Thyroid gland (tissue), 4 donors: ENCODE data around the gene ALOX5. TPM values are rescaled to one million over a fixed set of nuclear protein-coding genes. Genes with fewer than 3 reads are reported as not detected.
"Not testable (repeated sequence)": the region's sequence is repeated elsewhere in the genome, so short reads cannot be mapped to it uniquely, and the experiment has no call there.

Experiments
- DNase-seq, 2 donors: peaks; one replicate each; pipeline ENCODE4 v3.0.0-alpha.2; 2019
- H3K27ac ChIP-seq, 3 donors: fragments of 200-600 bp; sonication (generic); 1 replicate in 2 of 3; 2 replicates in 1 of 3; pipeline ENCODE4 v1.5.1; 2016 to 2019; ENCODE audit warnings: mild to moderate bottlenecking in 1 of 3, moderate library complexity in 1 of 3
- H3K27me3 ChIP-seq: fragments of 200-600 bp; sonication (generic); one replicate; pipeline ENCODE4 v1.5.1; 2019
- H3K36me3 ChIP-seq, 2 donors: fragments of 200-600 bp; sonication (generic); one replicate each; pipeline ENCODE4 v1.5.1; 2016 to 2019
- H3K4me1 ChIP-seq, 2 donors: fragments of 200-600 bp; sonication (generic); one replicate each; pipeline ENCODE4 v1.5.1; 2017 to 2019
- H3K4me3 ChIP-seq, 3 donors: fragments of 200-600 bp; sonication (generic); replicated peaks in 1 of 3; 1 replicate in 2 of 3; 2 replicates in 1 of 3; pipeline ENCODE4 v1.5.1; 2016; ENCODE audit warnings: mild to moderate bottlenecking in 1 of 3
- H3K9me3 ChIP-seq: fragments of 200-600 bp; sonication (generic); one replicate; pipeline ENCODE4 v1.5.1; 2017
- POLR2A ChIP-seq, 2 donors: fragments of 450-650 bp; IDR thresholded peaks; one replicate each; pipeline ENCODE4 v1.6.1; 2017; ENCODE audit warnings: antibody characterized with exemption in 2 of 2, mild to moderate bottlenecking in 2 of 2, moderate library complexity in 1 of 2
- WGBS, 2 donors: methylation state at CpG; one replicate each; pipeline ENCODE4 v1.1.5; 2017; 5-methylcytosine and 5-hydroxymethylcytosine counted together
- intact Hi-C: fragments of 100-400 bp; cut with DNase I; formaldehyde crosslinking; loops from one replicate; pipeline ENCODE4 v1.15.1; 2023
- total RNA-seq, 4 donors: library from RNA; depleted of rRNA; stranded (reverse); fragments of >200 nt; gene quantifications; one replicate each; pipeline ENCODE4 v1.2.3, GENCODE V29; 2016
- TF ChIP-seq, protein P1 (sequence below), 6 experiments: fragments of 200-600 bp in 3 of 6; fragments of 450-650 bp in 3 of 6; sonication (generic) in 3 of 6; IDR thresholded peaks; one replicate each; pipeline ENCODE4 v1.5.1; 2016 to 2019; ENCODE audit warnings: antibody characterized with exemption in 6 of 6, mild to moderate bottlenecking in 2 of 6, inconsistent platforms in 1 of 6, moderate library complexity in 1 of 6

ALOX5 gene
- total RNA-seq, 4 donors from 2014 or later: 4.1 to 28.2 (median 10.3) TPM

DNA sequence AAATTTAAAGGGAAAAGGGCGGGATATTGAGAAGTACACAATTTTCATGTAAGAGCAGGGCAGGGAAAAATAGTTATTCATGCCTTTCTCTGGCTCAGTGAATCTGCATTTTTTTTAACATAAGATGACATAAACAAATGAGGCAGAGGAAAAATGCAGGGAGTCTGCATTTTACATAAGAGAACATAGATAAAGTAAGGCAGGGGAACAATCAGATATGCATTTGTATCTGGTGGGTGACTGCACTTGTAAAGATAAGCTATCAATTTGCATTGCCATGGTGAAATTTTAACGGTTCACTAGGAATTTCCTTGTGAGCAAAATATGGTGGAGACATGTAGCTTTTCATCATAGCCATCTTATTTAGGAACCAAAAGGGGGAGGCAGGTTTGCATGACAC lies 33.5 kb downstream of the ALOX5 start:
- Histone ChIP-seq H3K27ac (no peak overlapping the region), H3K27me3 (no peaks in the 10 kb centered on the region), H3K4me1 (no peaks in the 10 kb centered on the region), H3K4me3 (no peak overlapping the region), H3K9me3 (no peaks in the 10 kb centered on the region), H3K36me3 (no peaks in the 10 kb centered on the region)
- TF ChIP-seq, protein P1, sequence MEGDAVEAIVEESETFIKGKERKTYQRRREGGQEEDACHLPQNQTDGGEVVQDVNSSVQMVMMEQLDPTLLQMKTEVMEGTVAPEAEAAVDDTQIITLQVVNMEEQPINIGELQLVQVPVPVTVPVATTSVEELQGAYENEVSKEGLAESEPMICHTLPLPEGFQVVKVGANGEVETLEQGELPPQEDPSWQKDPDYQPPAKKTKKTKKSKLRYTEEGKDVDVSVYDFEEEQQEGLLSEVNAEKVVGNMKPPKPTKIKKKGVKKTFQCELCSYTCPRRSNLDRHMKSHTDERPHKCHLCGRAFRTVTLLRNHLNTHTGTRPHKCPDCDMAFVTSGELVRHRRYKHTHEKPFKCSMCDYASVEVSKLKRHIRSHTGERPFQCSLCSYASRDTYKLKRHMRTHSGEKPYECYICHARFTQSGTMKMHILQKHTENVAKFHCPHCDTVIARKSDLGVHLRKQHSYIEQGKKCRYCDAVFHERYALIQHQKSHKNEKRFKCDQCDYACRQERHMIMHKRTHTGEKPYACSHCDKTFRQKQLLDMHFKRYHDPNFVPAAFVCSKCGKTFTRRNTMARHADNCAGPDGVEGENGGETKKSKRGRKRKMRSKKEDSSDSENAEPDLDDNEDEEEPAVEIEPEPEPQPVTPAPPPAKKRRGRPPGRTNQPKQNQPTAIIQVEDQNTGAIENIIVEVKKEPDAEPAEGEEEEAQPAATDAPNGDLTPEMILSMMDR (IDR thresholded peaks at IDR 0.05): no peak
- TF ChIP-seq POLR2A (IDR thresholded peaks at IDR 0.05): no peak
- WGBS, 2 donors: 66 to 68% methylated on average over 2 of the region's 2 CpGs
- intact Hi-C loops: no loop called here
- DNase-seq: no peak

DNA sequence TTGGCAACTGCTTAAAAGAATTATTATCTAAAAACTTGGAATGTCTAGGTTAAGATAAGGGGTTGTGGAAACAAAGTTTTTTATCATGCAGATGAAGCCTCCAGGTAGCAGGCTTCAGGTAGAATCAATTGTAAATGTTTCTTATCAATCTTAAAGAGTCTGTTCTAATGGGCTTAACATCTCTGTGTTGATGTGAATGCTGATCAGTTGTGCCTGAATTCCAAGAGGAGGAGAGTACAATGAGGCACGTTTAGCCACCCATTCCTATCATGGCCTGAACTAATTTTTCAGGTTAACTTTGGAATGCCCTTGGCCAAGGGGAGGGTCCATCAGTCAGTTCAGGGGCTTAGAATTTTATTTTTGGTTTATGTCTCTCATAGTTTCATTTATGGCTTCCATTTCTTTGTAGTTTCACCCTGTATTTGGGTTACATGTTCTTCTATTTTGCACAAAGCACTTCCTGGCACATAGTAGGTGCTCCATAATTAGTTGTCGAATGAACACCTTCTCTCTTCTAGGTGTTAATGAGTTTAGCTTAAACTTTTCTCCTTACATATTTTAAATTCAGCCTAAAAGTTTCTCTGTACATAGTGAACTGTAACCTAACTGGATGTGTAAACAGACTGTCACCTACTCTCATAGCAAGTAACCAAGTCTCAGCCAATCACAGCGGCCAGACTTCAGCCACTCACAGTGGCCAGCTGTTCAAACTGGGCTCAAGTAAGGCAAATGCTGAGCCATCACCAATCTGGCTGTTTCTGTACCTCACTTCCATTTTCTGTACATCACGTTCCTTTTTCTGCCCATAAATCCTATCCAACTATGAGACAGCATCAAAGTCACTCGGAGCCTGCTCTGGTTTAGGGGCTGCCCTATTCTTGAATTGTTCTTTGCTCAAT lies 34.7 kb downstream of the ALOX5 start:
- no peaks in the 10 kb centered on the region for H3K27me3 ChIP-seq
- no peak for DNase-seq
- H3K4me1 ChIP-seq: no peaks in the 10 kb centered on the region
- no peaks in the 10 kb centered on the region for H3K9me3 ChIP-seq
- intact Hi-C loops: no loop called here
- H3K27ac ChIP-seq: no peak overlapping the region
- TF ChIP-seq, protein P1 (IDR thresholded peaks at IDR 0.05): no peak
- no peak for TF ChIP-seq POLR2A (IDR thresholded peaks at IDR 0.05)
- no peak overlapping the region for H3K4me3 ChIP-seq
- H3K36me3 ChIP-seq: no peaks in the 10 kb centered on the region
- WGBS, 2 donors: 74% methylated on average over 5 of the region's 5 CpGs

DNA sequence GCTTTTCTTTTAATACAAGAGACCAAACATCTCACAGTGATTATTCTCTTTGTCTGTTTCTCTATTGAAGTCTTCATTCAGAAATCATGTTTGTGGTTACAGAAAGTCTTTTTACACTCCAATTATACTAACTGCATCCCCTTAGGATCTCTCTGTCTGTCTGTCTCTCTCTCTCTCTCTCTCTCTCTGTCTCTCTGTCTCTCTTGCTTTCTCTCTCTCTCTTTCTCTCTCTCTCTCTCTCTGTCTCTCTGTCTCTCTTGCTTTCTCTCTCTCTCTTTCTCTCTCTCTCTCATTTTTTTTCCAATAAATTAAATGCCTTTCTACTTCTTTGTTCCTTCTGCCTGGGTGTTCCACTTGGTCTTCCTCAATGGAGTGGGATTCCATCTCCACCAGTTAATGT lies 35.3 kb downstream of the ALOX5 start:
- H3K4me3 ChIP-seq, H3K27ac ChIP-seq, H3K27me3 ChIP-seq, H3K4me1 ChIP-seq, DNase-seq, intact Hi-C loops, H3K36me3 ChIP-seq, H3K9me3 ChIP-seq: not testable (repeated sequence)

DNA sequence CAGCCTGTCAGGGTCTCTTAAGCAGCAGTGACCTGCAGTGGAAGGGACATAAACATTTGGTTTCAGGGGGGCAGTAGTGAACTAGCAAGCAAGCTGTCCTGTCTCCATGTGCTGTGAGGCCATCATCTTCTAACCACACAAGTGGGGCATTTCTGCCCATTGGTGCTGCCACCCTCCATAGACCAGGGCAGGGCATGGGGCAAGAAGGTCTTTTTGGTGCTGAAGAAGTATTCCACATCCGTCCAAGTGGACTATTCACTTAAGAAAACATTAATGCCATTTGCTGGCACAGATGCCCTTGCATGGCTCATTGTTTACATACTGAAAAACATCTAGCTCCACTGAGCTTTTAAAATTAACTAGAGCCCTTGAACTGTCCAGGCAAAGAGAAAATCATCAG lies 35.8 kb downstream of the ALOX5 start:
- H3K9me3 ChIP-seq: no peaks in the 10 kb centered on the region

DNA sequence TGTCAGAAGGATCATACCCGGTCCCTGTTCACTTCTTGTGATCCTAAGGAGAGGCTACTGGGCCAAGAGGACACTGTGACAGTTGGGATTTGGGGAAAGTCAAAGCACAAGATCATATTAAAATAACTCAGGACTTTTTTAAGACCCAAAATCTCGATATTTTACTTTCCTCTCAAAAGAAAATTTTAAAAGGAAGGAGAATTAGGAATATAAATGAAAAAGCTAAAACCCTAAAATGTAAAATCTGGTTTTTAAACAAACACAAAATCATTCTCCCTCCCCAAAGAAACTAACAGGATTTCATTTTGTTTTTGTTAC lies 36.4 kb downstream of the ALOX5 start:
- H3K4me3 ChIP-seq: no peak overlapping the region
- no peaks in the 10 kb centered on the region for H3K36me3 ChIP-seq
- 62 to 74% methylated on average over 2 of the region's 2 CpGs for WGBS, 2 donors
- intact Hi-C loops: no loop called here
- no peaks in the 10 kb centered on the region for H3K9me3 ChIP-seq
- no peaks in the 10 kb centered on the region for H3K27me3 ChIP-seq
- H3K4me1 ChIP-seq: no peaks in the 10 kb centered on the region
- TF ChIP-seq, protein P1 (IDR thresholded peaks at IDR 0.05): no peak
- TF ChIP-seq POLR2A (IDR thresholded peaks at IDR 0.05): no peak
- no peak for DNase-seq
- H3K27ac ChIP-seq: no peak overlapping the region

More for the DNA sequence above, 35.8 kb downstream of the ALOX5 start:
- Histone ChIP-seq H3K4me3 (no peak overlapping the region), H3K36me3 (no peaks in the 10 kb centered on the region), H3K27me3 (no peaks in the 10 kb centered on the region), H3K4me1 (no peaks in the 10 kb centered on the region), H3K27ac (no peak overlapping the region)
- no peak for DNase-seq
- WGBS, 2 donors: 42 to 70% methylated on average over 1 of the region's 1 CpG
- intact Hi-C loops: no loop called here
- TF ChIP-seq POLR2A (IDR thresholded peaks at IDR 0.05): no peak
- TF ChIP-seq, protein P1 (IDR thresholded peaks at IDR 0.05): no peak
